Measurements from ENCODE around the gene FTCD.
"Not testable (repeated sequence)": the region's sequence is repeated elsewhere in the genome, so short reads cannot be mapped to it uniquely, and the experiment has no call there.

Gene FTCD

GRCh38 chr21:46155514-46156377 lies at the start of gene FTCD:
FTCD (minus strand) TSS chr21:46155579; CDS start chr21:46155523, 56 bp downstream.
- DNase-seq, result no peak

- DNase-seq, result no peak
Measured at GRCh38 chr21:46205166-46205565, 49.8 kb upstream of the FTCD start.

- no peak for DNase-seq
Measured at GRCh38 chr21:46203203-46203600, 47.8 kb upstream of the FTCD start.

- DNase-seq, result no peak
Measured at GRCh38 chr21:46202592-46203202, 47.3 kb upstream of the FTCD start.

- DNase-seq, result not testable (repeated sequence)
Measured at GRCh38 chr21:46200877-46201803, 45.8 kb upstream of the FTCD start.

- no peak for DNase-seq
Measured at GRCh38 chr21:46199436-46200373, 44.3 kb upstream of the FTCD start.

- no peak for DNase-seq
Measured at GRCh38 chr21:46196733-46197132, 41.4 kb upstream of the FTCD start.

GRCh38 chr21:46195595-46196195 lies 40.3 kb upstream of the FTCD start:
- no peak for DNase-seq

GRCh38 chr21:46194374-46195334 lies 39.3 kb upstream of the FTCD start:
- DNase-seq, result no peak

GRCh38 chr21:46193829-46194373 lies 38.5 kb upstream of the FTCD start:
- no peak for DNase-seq

- DNase-seq, result no peak
Measured at GRCh38 chr21:46191686-46192575, 36.6 kb upstream of the FTCD start.

- DNase-seq, result no peak
Measured at GRCh38 chr21:46191257-46191685, 35.9 kb upstream of the FTCD start.

GRCh38 chr21:46190491-46191131 lies 35.2 kb upstream of the FTCD start:
- no peak for DNase-seq

- DNase-seq, result no peak
Measured at GRCh38 chr21:46189959-46190490, 34.6 kb upstream of the FTCD start.

GRCh38 chr21:46189213-46189958 lies 34.0 kb upstream of the FTCD start:
- no peak for DNase-seq

- DNase-seq, result no peak
Measured at GRCh38 chr21:46188226-46189212, 33.1 kb upstream of the FTCD start.
